Epithelial cell of esophagus (primary cell): ENCODE measurements around the gene OASL.

Source experiments
- DNase-seq: peaks from one replicate; pipeline ENCODE4 v3.0.0; 2010; ENCODE audit warnings: low read depth
- H3K4me3 ChIP-seq: 2 replicates; pipeline ENCODE4 v1.5.1; 2011; ENCODE audit warnings: mild to moderate bottlenecking, low read length, control low read depth
- TF ChIP-seq, protein P1 (sequence below): IDR thresholded peaks from 2 replicates; pipeline ENCODE4 v1.5.1; 2011; ENCODE audit warnings: low read depth, mild to moderate bottlenecking, low read length, control low read depth, inconsistent platforms; ENCODE audit not compliant: insufficient read depth; ENCODE audit errors: missing control alignments

Gene OASL, protein sequence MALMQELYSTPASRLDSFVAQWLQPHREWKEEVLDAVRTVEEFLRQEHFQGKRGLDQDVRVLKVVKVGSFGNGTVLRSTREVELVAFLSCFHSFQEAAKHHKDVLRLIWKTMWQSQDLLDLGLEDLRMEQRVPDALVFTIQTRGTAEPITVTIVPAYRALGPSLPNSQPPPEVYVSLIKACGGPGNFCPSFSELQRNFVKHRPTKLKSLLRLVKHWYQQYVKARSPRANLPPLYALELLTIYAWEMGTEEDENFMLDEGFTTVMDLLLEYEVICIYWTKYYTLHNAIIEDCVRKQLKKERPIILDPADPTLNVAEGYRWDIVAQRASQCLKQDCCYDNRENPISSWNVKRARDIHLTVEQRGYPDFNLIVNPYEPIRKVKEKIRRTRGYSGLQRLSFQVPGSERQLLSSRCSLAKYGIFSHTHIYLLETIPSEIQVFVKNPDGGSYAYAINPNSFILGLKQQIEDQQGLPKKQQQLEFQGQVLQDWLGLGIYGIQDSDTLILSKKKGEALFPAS

DNA sequence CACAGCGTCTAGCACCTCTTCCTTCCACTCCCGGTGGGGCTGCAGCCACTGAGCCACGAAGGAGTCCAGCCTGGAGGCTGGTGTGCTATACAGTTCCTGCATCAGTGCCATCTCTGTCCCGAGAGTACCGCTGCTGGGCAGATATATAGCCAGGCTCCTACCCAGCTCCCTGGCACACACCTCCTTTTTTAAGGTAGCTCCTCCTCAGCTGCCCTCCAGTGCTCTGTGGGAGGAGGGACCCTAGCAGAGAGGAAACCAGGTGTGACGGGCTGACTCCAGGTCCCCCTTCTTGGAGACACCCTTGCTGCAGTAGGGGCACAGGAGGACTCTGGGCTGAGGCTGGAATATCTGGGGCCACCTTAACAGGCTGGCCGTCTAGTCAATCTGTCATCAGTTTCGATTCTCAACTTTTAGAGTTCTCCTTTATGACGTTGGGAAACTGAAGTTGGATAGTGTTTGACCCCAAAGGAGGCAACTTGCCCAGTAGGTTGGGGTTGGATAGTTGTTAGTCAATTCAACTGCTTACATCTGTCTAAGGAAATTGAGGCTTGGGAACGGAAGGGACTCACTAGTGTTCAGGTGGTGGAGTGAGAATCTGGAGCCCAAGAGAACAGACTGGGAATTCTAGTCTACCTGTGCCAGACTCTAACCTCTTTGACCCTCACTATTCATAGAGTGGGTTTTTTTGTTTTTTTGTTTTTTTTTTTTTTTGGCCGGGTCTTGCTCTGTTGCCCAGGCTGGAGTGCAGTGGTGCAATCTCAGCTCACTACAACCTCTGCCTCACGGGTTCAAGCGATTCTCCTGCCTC lies at the start of gene OASL:
TSS of gene OASL (minus strand) at position 386 of the 808 bp plus-strand sequence. CDS start at position 111, 275 bp downstream.
- H3K4me3 ChIP-seq, result peak within 1 kb of the TSS; percentile 32
- TF ChIP-seq, protein P1, sequence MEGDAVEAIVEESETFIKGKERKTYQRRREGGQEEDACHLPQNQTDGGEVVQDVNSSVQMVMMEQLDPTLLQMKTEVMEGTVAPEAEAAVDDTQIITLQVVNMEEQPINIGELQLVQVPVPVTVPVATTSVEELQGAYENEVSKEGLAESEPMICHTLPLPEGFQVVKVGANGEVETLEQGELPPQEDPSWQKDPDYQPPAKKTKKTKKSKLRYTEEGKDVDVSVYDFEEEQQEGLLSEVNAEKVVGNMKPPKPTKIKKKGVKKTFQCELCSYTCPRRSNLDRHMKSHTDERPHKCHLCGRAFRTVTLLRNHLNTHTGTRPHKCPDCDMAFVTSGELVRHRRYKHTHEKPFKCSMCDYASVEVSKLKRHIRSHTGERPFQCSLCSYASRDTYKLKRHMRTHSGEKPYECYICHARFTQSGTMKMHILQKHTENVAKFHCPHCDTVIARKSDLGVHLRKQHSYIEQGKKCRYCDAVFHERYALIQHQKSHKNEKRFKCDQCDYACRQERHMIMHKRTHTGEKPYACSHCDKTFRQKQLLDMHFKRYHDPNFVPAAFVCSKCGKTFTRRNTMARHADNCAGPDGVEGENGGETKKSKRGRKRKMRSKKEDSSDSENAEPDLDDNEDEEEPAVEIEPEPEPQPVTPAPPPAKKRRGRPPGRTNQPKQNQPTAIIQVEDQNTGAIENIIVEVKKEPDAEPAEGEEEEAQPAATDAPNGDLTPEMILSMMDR, result no peak
- peak; percentile 51 for DNase-seq

DNA sequence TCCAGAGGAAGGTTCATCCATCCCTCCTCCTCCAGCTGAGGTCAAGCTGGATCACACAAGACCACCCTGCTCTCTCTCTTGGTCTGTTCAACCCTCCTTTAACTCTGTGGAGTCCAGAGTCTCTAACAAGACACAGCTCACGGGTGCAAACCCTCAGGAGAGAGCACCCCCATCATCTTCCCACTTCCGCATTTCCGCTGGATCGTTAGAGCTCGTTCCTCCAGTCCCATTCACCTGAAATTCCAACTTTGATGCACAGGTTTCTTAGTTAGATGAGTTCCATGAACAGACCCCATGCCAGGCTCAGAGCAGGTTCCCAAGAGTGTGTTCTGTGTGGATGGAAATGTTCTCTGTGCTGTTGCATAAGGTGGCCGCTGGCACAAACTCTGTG lies 49.1 kb upstream of the OASL start:
- DNase-seq, result no peak
- H3K4me3 ChIP-seq, result no peak overlapping the region
- TF ChIP-seq, protein P1, result no peak

DNA sequence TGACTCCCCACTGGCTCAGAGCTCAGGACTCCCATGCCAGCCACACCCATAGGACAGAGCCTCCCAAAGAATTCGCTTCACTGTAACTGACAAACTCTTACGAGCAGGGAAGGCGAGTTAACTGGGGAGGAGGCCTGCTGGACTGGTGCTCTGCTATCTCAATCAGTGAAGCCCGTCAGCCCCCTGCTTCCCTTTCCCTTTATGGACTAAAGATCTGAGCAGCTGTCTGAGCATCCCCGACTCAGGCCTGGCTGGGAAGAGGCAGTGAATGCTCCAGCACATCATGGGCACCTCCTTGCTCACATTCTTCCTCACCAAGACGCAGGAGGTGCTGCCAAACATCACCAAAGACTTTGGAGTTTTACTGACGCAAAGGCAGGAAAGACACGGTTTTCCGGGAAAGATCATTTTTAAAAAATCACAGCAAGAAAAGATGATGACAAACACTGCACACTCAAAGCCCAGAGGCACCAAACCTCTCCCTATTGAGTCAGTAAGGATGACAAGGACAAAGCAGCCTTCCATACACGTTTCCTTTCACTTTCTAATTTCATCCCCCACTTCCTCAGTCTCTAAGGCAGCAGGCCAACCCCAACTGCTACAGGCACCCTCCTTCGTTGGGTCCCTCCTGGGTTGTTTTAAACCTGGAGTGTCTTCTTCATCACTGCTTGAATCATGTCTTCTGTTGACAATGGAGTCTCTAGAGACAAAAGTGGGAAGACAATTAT lies 48.6 kb upstream of the OASL start:
- no peak for DNase-seq
- TF ChIP-seq, protein P1, result no peak

DNA sequence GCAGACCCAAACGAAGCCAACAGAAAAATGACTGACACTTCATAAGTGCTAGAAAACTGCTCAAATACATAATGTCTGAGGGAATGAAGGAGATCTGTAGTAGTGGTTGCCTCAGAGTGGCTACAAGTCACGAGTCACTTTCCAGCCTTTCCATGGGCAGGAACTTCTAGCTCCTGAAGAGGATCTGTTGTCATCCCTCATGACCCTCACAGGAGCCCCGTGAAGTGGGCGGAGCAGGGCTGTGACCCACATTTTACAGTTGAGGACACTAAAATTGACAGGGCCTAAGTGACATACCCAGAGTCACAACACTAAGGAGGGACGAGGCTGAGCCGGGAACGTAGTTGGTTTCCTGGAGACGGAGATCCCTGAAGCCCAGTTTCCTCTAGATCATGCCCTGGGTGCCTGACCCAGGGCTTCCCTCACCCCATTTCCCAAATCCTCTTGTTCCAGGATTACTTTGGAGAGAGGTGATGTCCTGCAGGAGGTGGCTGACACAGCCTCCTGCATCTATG lies 47.8 kb upstream of the OASL start:
- no peak overlapping the region for H3K4me3 ChIP-seq
- no peak for DNase-seq
- TF ChIP-seq, protein P1, result no peak

More for the DNA sequence above, 48.6 kb upstream of the OASL start:
- H3K4me3 ChIP-seq, result no peak overlapping the region

DNA sequence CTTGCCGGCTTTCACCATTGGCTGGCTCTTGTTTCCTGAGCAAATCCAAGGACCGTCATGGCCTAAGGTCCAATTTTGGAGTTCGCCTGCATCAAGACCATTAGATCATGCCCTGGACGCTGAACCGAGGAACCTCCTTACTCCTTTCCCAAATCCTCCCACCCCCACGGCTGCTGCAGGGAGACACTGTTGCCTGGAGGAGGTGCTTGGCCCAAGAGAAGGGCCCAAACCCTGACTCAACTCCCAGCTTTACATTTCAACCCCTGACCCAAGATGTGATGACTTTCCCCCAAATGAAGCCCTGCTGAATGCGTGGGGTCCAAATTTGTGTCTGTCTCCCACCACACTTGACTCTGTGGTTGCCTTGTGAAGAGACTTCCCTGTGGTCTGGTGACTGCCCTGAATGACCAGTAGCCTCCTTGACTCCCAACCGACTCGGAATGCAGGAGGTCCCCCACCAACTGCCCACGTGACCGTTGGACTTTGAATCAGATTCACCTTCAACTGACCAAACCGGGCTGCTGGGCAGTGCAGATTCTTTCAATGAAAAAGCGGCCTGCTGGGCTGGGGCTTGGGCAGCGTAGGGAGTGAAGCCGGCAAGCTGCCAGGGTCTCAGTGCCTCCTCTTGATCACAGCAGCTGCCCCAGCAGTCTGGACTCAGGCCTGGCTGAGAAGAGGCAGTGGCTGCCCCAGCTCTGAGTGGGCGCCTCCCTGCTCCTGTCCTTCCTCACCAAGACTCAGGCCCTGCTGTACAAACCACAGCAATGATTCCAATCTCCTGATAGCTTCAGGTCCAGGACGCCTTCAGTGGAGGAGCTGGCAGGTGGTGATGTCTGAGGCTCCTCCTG lies 46.7 kb upstream of the OASL start:
- no peak overlapping the region for H3K4me3 ChIP-seq
- DNase-seq, result no peak
- TF ChIP-seq, protein P1, result no peak
